Nephron progenitor cell (in vitro differentiated cells): ENCODE results near the gene MTERF1.

Experiments used
- DNase-seq: peaks from one replicate; pipeline ENCODE4 v3.0.0; 2021
- H3K27ac Mint-ChIP-seq: 2 replicates; pipeline ENCODE4 v1.8.0; 2021; ENCODE audit warnings: mild to moderate bottlenecking, moderate library complexity, mixed read lengths
- H3K27me3 Mint-ChIP-seq: 2 replicates; pipeline ENCODE4 v1.8.0; 2021; ENCODE audit warnings: mild to moderate bottlenecking, low read depth, mixed read lengths; ENCODE audit not compliant: poor library complexity
- H3K36me3 Mint-ChIP-seq: 2 replicates; pipeline ENCODE4 v1.8.0; 2021; ENCODE audit warnings: low read depth, mixed read lengths
- H3K4me1 Mint-ChIP-seq: 2 replicates; pipeline ENCODE4 v1.8.0; 2021; ENCODE audit warnings: mixed read lengths
- H3K4me3 Mint-ChIP-seq: 2 replicates; pipeline ENCODE4 v1.8.0; 2021; ENCODE audit warnings: mild to moderate bottlenecking, moderate library complexity, mixed read lengths
- H3K9me3 Mint-ChIP-seq: 2 replicates; pipeline ENCODE4 v1.8.0; 2021; ENCODE audit warnings: mild to moderate bottlenecking, moderate library complexity, mixed read lengths
- CTCF ChIP-seq: fragments of 200-600 bp; sonication (generic); IDR thresholded peaks from 2 replicates; pipeline ENCODE4 v1.5.0; 2021; ENCODE audit warnings: antibody characterized with exemption

The MTERF1 gene

GRCh38 chr7:91915401-91916050 is 35.0 kb upstream of the MTERF1 start:
- no peaks in the 10 kb centered on the region for H3K9me3 Mint-ChIP-seq
- no peak for TF ChIP-seq CTCF
- H3K4me3 Mint-ChIP-seq: no peak overlapping the region
- no peaks in the 10 kb centered on the region for H3K27me3 Mint-ChIP-seq
- peak overlapping the region; percentile 21 for H3K27ac Mint-ChIP-seq
- H3K36me3 Mint-ChIP-seq: no peaks in the 10 kb centered on the region
- no peak for DNase-seq
- no peaks in the 10 kb centered on the region for H3K4me1 Mint-ChIP-seq

- Mint-ChIP-seq H3K27me3 (no peaks in the 10 kb centered on the region), H3K4me3 (no peak overlapping the region), H3K4me1 (peaks cover 5% of the 10 kb centered on the region), H3K27ac (no peak overlapping the region), H3K36me3 (peaks cover 9% of the 10 kb centered on the region), H3K9me3 (peaks cover 12% of the 10 kb centered on the region)
- DNase-seq: no peak
- no peak for TF ChIP-seq CTCF
Measured at GRCh38 chr7:91913612-91914011, 33.1 kb upstream of the MTERF1 start.

GRCh38 chr7:91912494-91912893 is 32.0 kb upstream of the MTERF1 start:
- no peak overlapping the region for H3K27ac Mint-ChIP-seq
- H3K4me1 Mint-ChIP-seq: peaks cover 5% of the 10 kb centered on the region
- DNase-seq: no peak
- no peaks in the 10 kb centered on the region for H3K27me3 Mint-ChIP-seq
- H3K4me3 Mint-ChIP-seq: no peak overlapping the region
- no peak for TF ChIP-seq CTCF
- peaks cover 14% of the 10 kb centered on the region for H3K36me3 Mint-ChIP-seq
- peaks cover 17% of the 10 kb centered on the region for H3K9me3 Mint-ChIP-seq

- Mint-ChIP-seq H3K36me3 (peaks cover 14% of the 10 kb centered on the region), H3K27ac (no peak overlapping the region), H3K9me3 (peaks cover 21% of the 10 kb centered on the region), H3K4me1 (peaks cover 5% of the 10 kb centered on the region), H3K27me3 (no peaks in the 10 kb centered on the region), H3K4me3 (no peak overlapping the region)
- DNase-seq: no peak
- TF ChIP-seq CTCF: no peak
Measured at GRCh38 chr7:91911121-91911520, 30.6 kb upstream of the MTERF1 start.

- Mint-ChIP-seq H3K9me3 (peaks cover 21% of the 10 kb centered on the region), H3K36me3 (peaks cover 14% of the 10 kb centered on the region), H3K4me3 (no peak overlapping the region), H3K27ac (no peak overlapping the region), H3K4me1 (peaks cover 5% of the 10 kb centered on the region), H3K27me3 (no peaks in the 10 kb centered on the region)
- no peak for DNase-seq
- TF ChIP-seq CTCF: no peak
Measured at GRCh38 chr7:91910171-91910570, 29.7 kb upstream of the MTERF1 start.

GRCh38 chr7:91899563-91899962 is 19.1 kb upstream of the MTERF1 start:
- no peaks in the 10 kb centered on the region for H3K27me3 Mint-ChIP-seq
- no peak overlapping the region for H3K27ac Mint-ChIP-seq
- TF ChIP-seq CTCF: no peak
- H3K4me3 Mint-ChIP-seq: no peak overlapping the region
- DNase-seq: no peak
- H3K9me3 Mint-ChIP-seq: peaks cover 3% of the 10 kb centered on the region
- no peaks in the 10 kb centered on the region for H3K4me1 Mint-ChIP-seq
- no peaks in the 10 kb centered on the region for H3K36me3 Mint-ChIP-seq
